MCF 10A (cell line): ENCODE results near the gene CBLIF. TPM values are rescaled to one million over a fixed set of nuclear protein-coding genes. Genes with fewer than 3 reads are reported as not detected.
A peak's percentile ranks its signal among the peaks of the same experiment; 100 is the strongest.
"Not testable (repeated sequence)": the region's sequence is repeated elsewhere in the genome, so short reads cannot be mapped to it uniquely, and the experiment has no call there.

Experiments
- BruUV-seq: library from RNA; stranded (reverse); fragments of 400-500 nt; replicated peaks from 2 replicates; lab custom pipeline; 2021; lab: Mats Ljungman, UMichigan
- CTCF ChIA-PET: fragments of 300-600 bp; sonication (Branson Sonifier 250); formaldehyde crosslinking; extraction: SDS; loops from one replicate; lab custom pipeline; 2021; ENCODE audit warnings: antibody characterized with exemption, inconsistent platforms; lab: Yijun Ruan, JAX
- POLR2A ChIA-PET: fragments of 300-600, 350-650 bp; sonication (Branson Sonifier 250); formaldehyde crosslinking; extraction: SDS; loops from one replicate; lab custom pipeline; 2020; ENCODE audit warnings: antibody characterized with exemption, inconsistent platforms; lab: Yijun Ruan, JAX
- DNase-seq: peaks from one replicate; pipeline ENCODE4 v3.0.0-alpha.2; 2018; ENCODE audit not compliant: unreplicated experiment
- H3K27ac Mint-ChIP-seq: one replicate; pipeline ENCODE4 v1.8.0; 2022; ENCODE audit warnings: mild to moderate bottlenecking, low read depth, mixed read lengths; ENCODE audit not compliant: unreplicated experiment
- H3K27me3 Mint-ChIP-seq: one replicate; pipeline ENCODE4 v1.8.0; 2022; ENCODE audit warnings: mixed read lengths; ENCODE audit not compliant: insufficient read depth, unreplicated experiment
- H3K36me3 Mint-ChIP-seq: one replicate; pipeline ENCODE4 v1.8.0; 2022; ENCODE audit warnings: mild to moderate bottlenecking, moderate library complexity, mixed read lengths; ENCODE audit not compliant: insufficient read depth, unreplicated experiment
- H3K4me1 Mint-ChIP-seq: one replicate; pipeline ENCODE4 v1.8.0; 2022; ENCODE audit warnings: mixed read lengths; ENCODE audit not compliant: insufficient read depth, unreplicated experiment
- H3K4me3 Mint-ChIP-seq: one replicate; pipeline ENCODE4 v1.8.0; 2022; ENCODE audit warnings: mild to moderate bottlenecking, moderate library complexity, mixed read lengths; ENCODE audit not compliant: unreplicated experiment
- H3K9me3 Mint-ChIP-seq: one replicate; pipeline ENCODE4 v1.8.0; 2022; ENCODE audit warnings: mixed read lengths; ENCODE audit not compliant: unreplicated experiment
- CTCF ChIP-seq: fragments of 200-600 bp; IDR thresholded peaks from one replicate; pipeline ENCODE4 v1.8.0; 2022; ENCODE audit warnings: antibody characterized with exemption, mild to moderate bottlenecking; ENCODE audit not compliant: unreplicated experiment
- intact Hi-C: fragments of 100-400 bp; cut with micrococcal nuclease; formaldehyde crosslinking; loops from 2 replicates; pipeline ENCODE4 v1.14.1; 2022
- total RNA-seq: library from RNA; stranded (reverse); gene quantifications from 2 replicates; pipeline ENCODE4 v1.2.3, GENCODE V29; 2022

CBLIF gene
- total RNA-seq, 1 experiment from 2014 or later, result not detected

- peaks cover 72% of the 10 kb centered on the region for H3K36me3 Mint-ChIP-seq
- no peaks in the 10 kb centered on the region for H3K9me3 Mint-ChIP-seq
- no TSS peak for BruUV-seq
- ChIA-PET CTCF (interaction anchor here (1.0 kb wide), 1 partner anchor 10 kb away, joined by 3 read pairs; no protein-coding TSS in a partner anchor), POLR2A (interaction anchor here (1.3 kb wide), 1 partner anchor 9 kb away, joined by 4 read pairs; no protein-coding TSS in a partner anchor)
- no peak overlapping the region for H3K27ac Mint-ChIP-seq
- no peak for TF ChIP-seq CTCF
- H3K4me1 Mint-ChIP-seq, result peaks cover 9% of the 10 kb centered on the region
- H3K4me3 Mint-ChIP-seq, result no peak overlapping the region
- no peaks in the 10 kb centered on the region for H3K27me3 Mint-ChIP-seq
- no peak for DNase-seq
- intact Hi-C loops, result no loop called here
Measured at GRCh38 chr11:59791639-59792038, 53.7 kb downstream of the CBLIF start.

GRCh38 chr11:59787816-59788215 is 57.5 kb downstream of the CBLIF start:
- POLR2A ChIA-PET, result interaction anchor here (1.4 to 5.8 kb wide), 2 partner anchors 22 to 32 kb away, joined by 7 to 40 read pairs; partner anchors contain the start of genes MRPL16 and STX3
- H3K4me3 Mint-ChIP-seq, result no peak overlapping the region
- peaks cover 57% of the 10 kb centered on the region for H3K36me3 Mint-ChIP-seq

GRCh38 chr11:59787255-59787588 is 58.1 kb downstream of the CBLIF start:
- Mint-ChIP-seq H3K9me3 (no peaks in the 10 kb centered on the region), H3K36me3 (peaks cover 51% of the 10 kb centered on the region), H3K4me3 (no peak overlapping the region), H3K27ac (no peak overlapping the region), H3K27me3 (no peaks in the 10 kb centered on the region), H3K4me1 (peaks cover 14% of the 10 kb centered on the region)
- CTCF ChIA-PET, result interaction anchor here (0.6 to 6.9 kb wide), 9 partner anchors 9 to 503 kb away, joined by 3 to 47 read pairs (median 4); partner anchors contain the start of genes MRPL16 and STX3
- POLR2A ChIA-PET, result interaction anchor here (1.0 to 5.8 kb wide), 8 partner anchors 9 to 118 kb away, joined by 3 to 40 read pairs (median 8); partner anchors contain the start of genes MRPL16, PATL1 and STX3
- no TSS peak for BruUV-seq
- TF ChIP-seq CTCF, result no peak
- no peak for DNase-seq
- intact Hi-C loops, result no loop called here

More at GRCh38 chr11:59787816-59788215, 57.5 kb downstream of the CBLIF start:
- no peaks in the 10 kb centered on the region for H3K9me3 Mint-ChIP-seq
- H3K4me1 Mint-ChIP-seq, result peaks cover 14% of the 10 kb centered on the region
- peak; percentile 37 for DNase-seq
- intact Hi-C loops, result no loop called here
- H3K27me3 Mint-ChIP-seq, result no peaks in the 10 kb centered on the region
- no peak for TF ChIP-seq CTCF
- CTCF ChIA-PET, result interaction anchor here (0.5 to 6.9 kb wide), 10 partner anchors 9 to 1881 kb away, joined by 3 to 47 read pairs (median 4); partner anchors contain the start of genes MRPL16 and STX3
- BruUV-seq, result no TSS peak
- no peak overlapping the region for H3K27ac Mint-ChIP-seq

- Mint-ChIP-seq H3K27ac (no peak overlapping the region), H3K9me3 (no peaks in the 10 kb centered on the region), H3K4me3 (no peak overlapping the region), H3K27me3 (no peaks in the 10 kb centered on the region), H3K4me1 (peaks cover 14% of the 10 kb centered on the region), H3K36me3 (peaks cover 47% of the 10 kb centered on the region)
- POLR2A ChIA-PET, result interaction anchor here (1.9 to 5.8 kb wide), 2 partner anchors 10 to 30 kb away, joined by 8 to 40 read pairs; partner anchors contain the start of gene STX3
- intact Hi-C loops, result no loop called here
- TF ChIP-seq CTCF, result no peak
- no peak for DNase-seq
- no TSS peak for BruUV-seq
- CTCF ChIA-PET, result interaction anchor here (0.6 to 6.9 kb wide), 8 partner anchors 9 to 385 kb away, joined by 3 to 47 read pairs (median 4); partner anchors contain the start of genes MRPL16 and STX3
Measured at GRCh38 chr11:59785818-59786217, 59.5 kb downstream of the CBLIF start.

- BruUV-seq, H3K27ac Mint-ChIP-seq, intact Hi-C loops, H3K4me3 Mint-ChIP-seq, DNase-seq, H3K27me3 Mint-ChIP-seq, H3K9me3 Mint-ChIP-seq: not testable (repeated sequence)
- Mint-ChIP-seq H3K4me1 (peaks cover 14% of the 10 kb centered on the region), H3K36me3 (peaks cover 46% of the 10 kb centered on the region)
- POLR2A ChIA-PET, result interaction anchor here (0.6 to 5.8 kb wide), 3 partner anchors 13 to 29 kb away, joined by 3 to 40 read pairs (median 4); partner anchors contain the start of gene STX3
- CTCF ChIA-PET, result interaction anchor here (0.6 to 6.9 kb wide), 4 partner anchors 12 to 30 kb away, joined by 3 to 47 read pairs (median 8); partner anchors contain the start of gene STX3
Measured at GRCh38 chr11:59784441-59784840, 60.9 kb downstream of the CBLIF start.
